Type B pancreatic cell (in vitro differentiated cells): ENCODE results near the gene GPR162. TPM values are rescaled to one million over a fixed set of nuclear protein-coding genes. Genes with fewer than 3 reads are reported as not detected.

Source experiments
- DNase-seq: peaks from one replicate; pipeline ENCODE4 v3.0.0; 2021; ENCODE audit warnings: mixed read lengths; ENCODE audit not compliant: unreplicated experiment; ENCODE audit errors: extremely low spot score
- H3K27ac Mint-ChIP-seq: 2 replicates; pipeline ENCODE4 v1.8.0; 2021; ENCODE audit warnings: mild to moderate bottlenecking, mixed read lengths
- H3K27me3 Mint-ChIP-seq: 2 replicates; pipeline ENCODE4 v1.8.0; 2021; ENCODE audit warnings: mixed read lengths
- H3K36me3 Mint-ChIP-seq: 2 replicates; pipeline ENCODE4 v1.8.0; 2021; ENCODE audit warnings: mixed read lengths
- H3K4me1 Mint-ChIP-seq: one replicate; pipeline ENCODE4 v1.8.0; 2021; ENCODE audit warnings: mixed read lengths; ENCODE audit not compliant: unreplicated experiment
- H3K4me3 Mint-ChIP-seq: 2 replicates; pipeline ENCODE4 v1.8.0; 2021; ENCODE audit warnings: mild to moderate bottlenecking, mixed read lengths
- H3K9me3 Mint-ChIP-seq: 2 replicates; pipeline ENCODE4 v1.8.0; 2021; ENCODE audit warnings: mixed read lengths
- CTCF ChIP-seq: fragments of 200-600 bp; sonication (generic); conservative IDR thresholded peaks from 2 replicates; pipeline ENCODE4 v1.5.0; 2021; ENCODE audit warnings: antibody characterized with exemption, mild to moderate bottlenecking
- total RNA-seq: library from RNA; stranded (reverse); gene quantifications from 2 replicates; pipeline ENCODE4 v1.2.1, GENCODE V29; 2021; ENCODE audit warnings: low replicate concordance

GPR162 gene
- total RNA-seq, 1 donor from 2014 or later, result 17.8 TPM

- DNase-seq, result no peak
Measured at GRCh38 chr12:6832125-6832524, 10.5 kb downstream of the GPR162 start.

GRCh38 chr12:6833189-6833890 is 11.7 kb downstream of the GPR162 start:
- H3K4me3 Mint-ChIP-seq, result no peak overlapping the region
- H3K9me3 Mint-ChIP-seq, result no peaks in the 10 kb centered on the region
- TF ChIP-seq CTCF, result no peak
- no peak for DNase-seq
- H3K27ac Mint-ChIP-seq, result no peak overlapping the region
- no peaks in the 10 kb centered on the region for H3K4me1 Mint-ChIP-seq
- H3K36me3 Mint-ChIP-seq, result peaks cover 29% of the 10 kb centered on the region
- H3K27me3 Mint-ChIP-seq, result peaks cover 7% of the 10 kb centered on the region

More at GRCh38 chr12:6832125-6832524, 10.5 kb downstream of the GPR162 start:
- peaks cover 25% of the 10 kb centered on the region for H3K36me3 Mint-ChIP-seq
- no peak overlapping the region for H3K27ac Mint-ChIP-seq
- H3K4me3 Mint-ChIP-seq, result peak overlapping the region; percentile 48
- H3K4me1 Mint-ChIP-seq, result peaks cover 9% of the 10 kb centered on the region
- H3K27me3 Mint-ChIP-seq, result peaks cover 15% of the 10 kb centered on the region
- no peaks in the 10 kb centered on the region for H3K9me3 Mint-ChIP-seq
- no peak for TF ChIP-seq CTCF

GRCh38 chr12:6834254-6834653 is 12.6 kb downstream of the GPR162 start:
- H3K4me3 Mint-ChIP-seq, result no peak overlapping the region
- peaks cover 3% of the 10 kb centered on the region for H3K27me3 Mint-ChIP-seq
- H3K4me1 Mint-ChIP-seq, result no peaks in the 10 kb centered on the region
- no peak for TF ChIP-seq CTCF
- peaks cover 31% of the 10 kb centered on the region for H3K36me3 Mint-ChIP-seq
- no peak for DNase-seq
- no peaks in the 10 kb centered on the region for H3K9me3 Mint-ChIP-seq
- no peak overlapping the region for H3K27ac Mint-ChIP-seq

- no peak for DNase-seq
- Mint-ChIP-seq H3K36me3 (peaks cover 31% of the 10 kb centered on the region), H3K9me3 (no peaks in the 10 kb centered on the region), H3K27me3 (no peaks in the 10 kb centered on the region), H3K27ac (no peak overlapping the region), H3K4me3 (no peak overlapping the region), H3K4me1 (no peaks in the 10 kb centered on the region)
- TF ChIP-seq CTCF, result no peak
Measured at GRCh38 chr12:6834873-6835272, 13.3 kb downstream of the GPR162 start.

- Mint-ChIP-seq H3K36me3 (peaks cover 26% of the 10 kb centered on the region), H3K9me3 (no peaks in the 10 kb centered on the region)
Measured at GRCh38 chr12:6836851-6837250, 15.2 kb downstream of the GPR162 start.

More at GRCh38 chr12:6836851-6837250, 15.2 kb downstream of the GPR162 start:
- Mint-ChIP-seq H3K4me1 (no peaks in the 10 kb centered on the region), H3K27ac (no peak overlapping the region), H3K4me3 (no peak overlapping the region), H3K27me3 (no peaks in the 10 kb centered on the region)
- DNase-seq, result no peak
- TF ChIP-seq CTCF, result no peak
